ENCODE data around the gene HASPIN.

The HASPIN gene

GRCh38 chr17:3723556-3724377 is at the start of gene HASPIN:
TSS of gene HASPIN (plus strand) at chr17:3723903. CDS start at chr17:3723936, 33 bp downstream.
- peak; percentile 87 for DNase-seq (ENCODE audit: low read depth)

- DNase-seq (ENCODE audit: low read depth), result no peak
Measured at GRCh38 chr17:3675886-3676285, 47.8 kb upstream of the HASPIN start.

- DNase-seq (ENCODE audit: low read depth), result no peak
Measured at GRCh38 chr17:3678095-3678820, 45.4 kb upstream of the HASPIN start.

GRCh38 chr17:3678821-3679530 is 44.7 kb upstream of the HASPIN start:
- no peak for DNase-seq (ENCODE audit: low read depth)

GRCh38 chr17:3679531-3680126 is 44.1 kb upstream of the HASPIN start:
- no peak for DNase-seq (ENCODE audit: low read depth)

- no peak for DNase-seq (ENCODE audit: low read depth)
Measured at GRCh38 chr17:3681057-3681456, 42.6 kb upstream of the HASPIN start.

- no peak for DNase-seq (ENCODE audit: low read depth)
Measured at GRCh38 chr17:3681565-3681964, 42.1 kb upstream of the HASPIN start.

- no peak for DNase-seq (ENCODE audit: low read depth)
Measured at GRCh38 chr17:3682033-3682432, 41.7 kb upstream of the HASPIN start.

GRCh38 chr17:3683054-3683511 is 40.6 kb upstream of the HASPIN start:
- DNase-seq (ENCODE audit: low read depth), result peak; percentile 40

- DNase-seq (ENCODE audit: low read depth), result no peak
Measured at GRCh38 chr17:3685174-3685573, 38.5 kb upstream of the HASPIN start.

- no peak for DNase-seq (ENCODE audit: low read depth)
Measured at GRCh38 chr17:3688027-3688553, 35.6 kb upstream of the HASPIN start.

- no peak for DNase-seq (ENCODE audit: low read depth)
Measured at GRCh38 chr17:3688852-3689261, 34.8 kb upstream of the HASPIN start.

GRCh38 chr17:3689262-3690093 is 34.2 kb upstream of the HASPIN start:
- DNase-seq (ENCODE audit: low read depth), result no peak

- DNase-seq (ENCODE audit: low read depth), result no peak
Measured at GRCh38 chr17:3690094-3690715, 33.5 kb upstream of the HASPIN start.

GRCh38 chr17:3691617-3692067 is 32.1 kb upstream of the HASPIN start:
- DNase-seq (ENCODE audit: low read depth), result no peak

- DNase-seq (ENCODE audit: low read depth), result no peak
Measured at GRCh38 chr17:3692346-3692745, 31.4 kb upstream of the HASPIN start.

- DNase-seq (ENCODE audit: low read depth), result no peak
Measured at GRCh38 chr17:3693141-3693540, 30.6 kb upstream of the HASPIN start.

GRCh38 chr17:3693829-3694231 is 29.9 kb upstream of the HASPIN start:
- DNase-seq (ENCODE audit: low read depth), result no peak

- no peak for DNase-seq (ENCODE audit: low read depth)
Measured at GRCh38 chr17:3695129-3695722, 28.5 kb upstream of the HASPIN start.

Data from stimulated activated CD4-positive, alpha-beta T cell treated with anti-CD3 and anti-CD28 coated beads, Interleukin-2, amount 100 ng/mL, for 4 hours (primary cell).